Measurements from ENCODE around the gene MCC.

MCC gene

DNA sequence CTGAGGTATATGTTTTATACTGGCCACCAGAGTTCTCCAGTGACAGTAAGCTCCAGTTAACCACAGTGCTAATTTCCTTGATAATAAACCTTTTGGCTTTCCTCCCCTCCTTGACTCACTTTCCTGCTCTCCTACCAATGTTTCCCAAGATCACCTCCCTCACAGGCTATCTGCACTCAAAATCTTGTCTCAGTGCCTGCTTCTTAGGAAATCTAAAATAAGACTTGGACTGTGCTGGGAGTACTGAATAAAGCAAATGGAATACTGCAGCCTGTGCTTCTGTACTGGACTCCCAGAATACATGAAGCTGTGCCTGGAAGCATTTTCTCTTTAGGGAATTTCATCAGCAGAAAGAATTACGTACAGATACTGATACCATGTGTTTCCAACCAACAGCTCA is 513.4 kb downstream of the MCC start:
- TF ChIP-seq, protein P1, sequence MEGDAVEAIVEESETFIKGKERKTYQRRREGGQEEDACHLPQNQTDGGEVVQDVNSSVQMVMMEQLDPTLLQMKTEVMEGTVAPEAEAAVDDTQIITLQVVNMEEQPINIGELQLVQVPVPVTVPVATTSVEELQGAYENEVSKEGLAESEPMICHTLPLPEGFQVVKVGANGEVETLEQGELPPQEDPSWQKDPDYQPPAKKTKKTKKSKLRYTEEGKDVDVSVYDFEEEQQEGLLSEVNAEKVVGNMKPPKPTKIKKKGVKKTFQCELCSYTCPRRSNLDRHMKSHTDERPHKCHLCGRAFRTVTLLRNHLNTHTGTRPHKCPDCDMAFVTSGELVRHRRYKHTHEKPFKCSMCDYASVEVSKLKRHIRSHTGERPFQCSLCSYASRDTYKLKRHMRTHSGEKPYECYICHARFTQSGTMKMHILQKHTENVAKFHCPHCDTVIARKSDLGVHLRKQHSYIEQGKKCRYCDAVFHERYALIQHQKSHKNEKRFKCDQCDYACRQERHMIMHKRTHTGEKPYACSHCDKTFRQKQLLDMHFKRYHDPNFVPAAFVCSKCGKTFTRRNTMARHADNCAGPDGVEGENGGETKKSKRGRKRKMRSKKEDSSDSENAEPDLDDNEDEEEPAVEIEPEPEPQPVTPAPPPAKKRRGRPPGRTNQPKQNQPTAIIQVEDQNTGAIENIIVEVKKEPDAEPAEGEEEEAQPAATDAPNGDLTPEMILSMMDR (IDR thresholded peaks at IDR 0.05; ENCODE audit: borderline replicate concordance, control extremely low read depth, extremely low read depth, insufficient read depth, missing control alignments), result no peak
- in situ Hi-C loops (cut with MboI; ENCODE audit: low sequenced_read_pairs, unreplicated experiment), result loop anchor here (25.0 kb wide), 1 partner anchor 537 kb away; the partner anchor contains the start of gene YTHDC2
- no peak for DNase-seq (ENCODE audit: low spot score)

DNA sequence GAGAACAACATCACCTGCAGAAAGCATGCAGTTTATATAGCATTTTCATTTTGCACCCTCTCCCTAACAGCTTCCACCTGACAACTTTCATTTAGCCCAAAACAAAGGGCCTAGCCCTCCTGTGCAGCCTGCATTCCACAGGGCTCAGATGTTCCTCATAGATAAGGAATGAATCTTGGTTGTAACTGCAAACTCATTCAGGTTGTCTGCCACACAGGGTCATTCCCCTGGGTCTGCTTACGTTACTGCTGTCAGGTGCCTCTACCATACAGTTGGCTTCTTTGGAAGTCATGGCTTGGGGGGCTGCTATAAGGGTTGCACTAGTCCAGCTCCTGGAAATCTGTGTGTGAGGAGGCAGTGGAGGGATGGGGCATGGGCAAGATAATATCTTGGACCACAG is 514.3 kb downstream of the MCC start:
- no peak for DNase-seq (ENCODE audit: low spot score)
- TF ChIP-seq, protein P1 (IDR thresholded peaks at IDR 0.05; ENCODE audit: borderline replicate concordance, control extremely low read depth, extremely low read depth, insufficient read depth, missing control alignments), result no peak
- in situ Hi-C loops (cut with MboI; ENCODE audit: low sequenced_read_pairs, unreplicated experiment), result no loop called here

DNA sequence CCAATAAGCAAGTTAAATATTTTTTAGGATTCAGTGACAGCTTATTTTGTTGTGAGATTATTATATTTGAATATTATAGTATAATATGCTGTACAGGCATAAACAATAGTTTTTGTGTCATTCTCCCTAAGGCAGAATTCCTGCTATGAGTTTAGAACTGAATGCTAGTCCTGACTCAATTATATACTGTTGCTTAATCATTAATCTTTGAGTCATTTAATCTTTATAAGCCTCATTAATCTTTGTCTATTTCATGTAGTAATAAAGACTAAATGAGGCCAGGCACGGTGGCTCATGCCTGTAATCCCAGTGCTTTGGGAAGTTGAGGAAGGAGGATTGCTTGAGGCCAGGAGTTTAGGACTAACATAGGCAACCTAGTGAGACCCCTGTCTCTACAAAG is 515.2 kb downstream of the MCC start:
- DNase-seq (ENCODE audit: low spot score), result no peak
- TF ChIP-seq, protein P1 (IDR thresholded peaks at IDR 0.05; ENCODE audit: borderline replicate concordance, control extremely low read depth, extremely low read depth, insufficient read depth, missing control alignments), result no peak
- in situ Hi-C loops (cut with MboI; ENCODE audit: low sequenced_read_pairs, unreplicated experiment), result no loop called here

Measured in GM13976 (cell line).